ENCODE measurements around the gene AFF3. TPM values are rescaled to one million over a fixed set of nuclear protein-coding genes. Genes with fewer than 3 reads are reported as not detected.

Gene AFF3
- total and polyA plus RNA-seq, 2 donors (not counting 3 experiments of a cell fraction or from before 2014, with no cell fraction given): 0.06 to 0.07 TPM

- Histone ChIP-seq H3K79me2 (ENCODE audit: control insufficient read depth, insufficient read depth, low read length) (no peaks in the 10 kb centered on the region), H3K9me3 (replicated peaks; ENCODE audit: control insufficient read depth, insufficient read depth, low read length) (no peaks in the 10 kb centered on the region), H4K20me1 (replicated peaks; ENCODE audit: control insufficient read depth, extremely low read depth, insufficient read depth, low read length) (no peaks in the 10 kb centered on the region), H2AFZ (ENCODE audit: low read depth, low read length) (no peak overlapping the region), H3K4me1 (ENCODE audit: control insufficient read depth, extremely low read depth, insufficient read depth, low read length) (peaks cover 34% of the 10 kb centered on the region), H3K9ac (replicated peaks; ENCODE audit: extremely low read depth, insufficient read depth, low read length) (no peak overlapping the region), H3K27ac (ENCODE audit: insufficient read depth, low read depth, low read length) (no peak overlapping the region), H3K9me1 (replicated peaks; ENCODE audit: control insufficient read depth, extremely low read depth, insufficient read depth, low read length) (no peaks in the 10 kb centered on the region), H3K4me2 (ENCODE audit: insufficient read depth, low read length) (no peak overlapping the region), H3K27me3 (ENCODE audit: control insufficient read depth in 2 of 2, insufficient read depth in 2 of 2, low read length in 2 of 2) (no peaks in the 10 kb centered on the region), H3K36me3 (ENCODE audit: control insufficient read depth in 2 of 2, extremely low read depth in 1 of 2, insufficient read depth in 2 of 2, low read length in 2 of 2) (no peaks in the 10 kb centered on the region), H3K4me3 (replicated peaks in 1 of 3; ENCODE audit: insufficient read depth in 1 of 3, low read depth in 1 of 3, low read length in 3 of 3) (no peak overlapping the region)
- FAIRE-seq: no peak
- no TSS peak for BruUV-seq (replicated peaks)
- intact Hi-C loops (cut with micrococcal nuclease) (no loop called here), dilution Hi-C loops (cut with MboI; ENCODE audit: extremely low pct_ligation_motif_present, low sequenced_read_pairs) (no loop called here)
- ChIA-PET POLR2A (no interaction called here), CTCF (interaction anchor here (3.0 kb wide), 1 partner anchor 16 kb away, joined by 9 read pairs; no protein-coding TSS in a partner anchor)
- TF ChIP-seq GATA2 (IDR thresholded peaks at IDR 0.05; ENCODE audit: insufficient read depth, insufficient read length, low read depth, low read length) (no peak), FOS (IDR thresholded peaks at IDR 0.05; ENCODE audit: borderline replicate concordance, insufficient read depth, low read length) (no peak), POLR2AphosphoS5 (IDR thresholded peaks at IDR 0.05; ENCODE audit: insufficient read depth, low read depth, low read length) (no peak), POLR2A (IDR thresholded peaks at IDR 0.05; ENCODE audit: low read depth, low read length) (no peak), JUN (IDR thresholded peaks at IDR 0.05; ENCODE audit: borderline replicate concordance, insufficient read depth, insufficient read length, low read depth) (no peak), CTCF (IDR thresholded peaks at IDR 0.05; ENCODE audit: extremely low read depth in 1 of 2, insufficient read depth in 1 of 2, low read depth in 1 of 2, low read length in 2 of 2) (no peak), MYC (IDR thresholded peaks at IDR 0.05; ENCODE audit: low read depth, low read length) (no peak), EZH2 (IDR thresholded peaks at IDR 0.05; ENCODE audit: borderline replicate concordance, low read depth, low read length, severe bottlenecking) (no peak)
- TF ChIP-seq, protein P1, sequence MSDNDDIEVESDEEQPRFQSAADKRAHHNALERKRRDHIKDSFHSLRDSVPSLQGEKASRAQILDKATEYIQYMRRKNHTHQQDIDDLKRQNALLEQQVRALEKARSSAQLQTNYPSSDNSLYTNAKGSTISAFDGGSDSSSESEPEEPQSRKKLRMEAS (IDR thresholded peaks at IDR 0.05; ENCODE audit: insufficient read depth, insufficient read length): no peak
- no peak for DNase-seq (ENCODE audit: low read depth, low spot score)
Observed at GRCh38 chr2:99863236-99863902, 279.0 kb downstream of the AFF3 start.
